Measurements from ENCODE around the gene SLX4IP. TPM values are rescaled to one million over a fixed set of nuclear protein-coding genes. Genes with fewer than 3 reads are reported as not detected.

SLX4IP gene
- total RNA-seq, 4 donors from 2014 or later = 3.4 to 6.3 (median 3.9) TPM

DNA sequence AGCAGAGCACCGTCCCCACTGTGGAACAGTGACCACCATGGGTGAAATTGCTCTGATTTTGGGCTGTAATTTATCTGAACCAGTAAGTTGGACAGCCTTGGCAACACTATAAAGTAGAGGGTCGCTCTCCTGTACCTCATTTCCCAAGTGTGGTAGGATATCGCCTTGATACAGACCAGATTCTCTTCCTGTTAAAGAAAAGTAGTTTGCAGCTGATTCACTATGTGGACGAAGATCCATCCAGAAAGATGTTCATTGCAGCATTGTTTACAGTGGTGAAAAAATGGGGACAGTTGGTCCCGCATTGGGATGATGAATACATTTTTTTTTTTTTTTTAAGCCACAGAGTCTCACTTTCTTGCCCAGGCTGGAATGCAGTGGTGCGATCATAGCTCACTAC, 74.3 kb downstream of the SLX4IP start:
- no peak for DNase-seq
- Histone ChIP-seq H3K36me3 (no peaks in the 10 kb centered on the region), H3K4me3 (no peak overlapping the region), H3K4me1 (peaks cover 52 to 90% (median 67%) of the 10 kb centered on the region in 3 donors), H3K9me3 (no peaks in the 10 kb centered on the region), H3K27me3 (no peaks in the 10 kb centered on the region), H3K27ac (peak overlapping the region; percentile 75 to 86 (median 84))
- 74 to 87% methylated on average over 6 of the region's 6 CpGs for WGBS, 2 donors
- intact Hi-C loops (cut with DNase I) = no loop called here
- TF ChIP-seq, protein P1, sequence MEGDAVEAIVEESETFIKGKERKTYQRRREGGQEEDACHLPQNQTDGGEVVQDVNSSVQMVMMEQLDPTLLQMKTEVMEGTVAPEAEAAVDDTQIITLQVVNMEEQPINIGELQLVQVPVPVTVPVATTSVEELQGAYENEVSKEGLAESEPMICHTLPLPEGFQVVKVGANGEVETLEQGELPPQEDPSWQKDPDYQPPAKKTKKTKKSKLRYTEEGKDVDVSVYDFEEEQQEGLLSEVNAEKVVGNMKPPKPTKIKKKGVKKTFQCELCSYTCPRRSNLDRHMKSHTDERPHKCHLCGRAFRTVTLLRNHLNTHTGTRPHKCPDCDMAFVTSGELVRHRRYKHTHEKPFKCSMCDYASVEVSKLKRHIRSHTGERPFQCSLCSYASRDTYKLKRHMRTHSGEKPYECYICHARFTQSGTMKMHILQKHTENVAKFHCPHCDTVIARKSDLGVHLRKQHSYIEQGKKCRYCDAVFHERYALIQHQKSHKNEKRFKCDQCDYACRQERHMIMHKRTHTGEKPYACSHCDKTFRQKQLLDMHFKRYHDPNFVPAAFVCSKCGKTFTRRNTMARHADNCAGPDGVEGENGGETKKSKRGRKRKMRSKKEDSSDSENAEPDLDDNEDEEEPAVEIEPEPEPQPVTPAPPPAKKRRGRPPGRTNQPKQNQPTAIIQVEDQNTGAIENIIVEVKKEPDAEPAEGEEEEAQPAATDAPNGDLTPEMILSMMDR (IDR thresholded peaks at IDR 0.05) = no peak
- TF ChIP-seq POLR2A (IDR thresholded peaks at IDR 0.05) = no peak

GRCh38 chr20:10510216-10510615, 75.1 kb downstream of the SLX4IP start:
- Histone ChIP-seq H3K4me3 (no peak overlapping the region), H3K36me3 (no peaks in the 10 kb centered on the region), H3K27me3 (no peaks in the 10 kb centered on the region), H3K9me3 (no peaks in the 10 kb centered on the region), H3K27ac (peak overlapping the region in 2 of 4 donors; percentile 84 to 86), H3K4me1 (peaks cover 45 to 85% (median 61%) of the 10 kb centered on the region in 3 donors)
- TF ChIP-seq, protein P1 (IDR thresholded peaks at IDR 0.05) = no peak
- TF ChIP-seq POLR2A (IDR thresholded peaks at IDR 0.05) = no peak
- intact Hi-C loops (cut with DNase I) = no loop called here
- 85 to 92% methylated on average over 3 of the region's 3 CpGs for WGBS, 2 donors
- no peak for DNase-seq

- Histone ChIP-seq H3K27ac (peak overlapping the region; percentile 58 to 86 (median 85)), H3K27me3 (no peaks in the 10 kb centered on the region), H3K4me1 (peaks cover 40 to 76% (median 53%) of the 10 kb centered on the region in 3 donors), H3K9me3 (no peaks in the 10 kb centered on the region), H3K36me3 (no peaks in the 10 kb centered on the region), H3K4me3 (peak overlapping the region in 1 of 4 donors; percentile 33)
- WGBS, 2 donors = 63 to 65% methylated on average over 3 of the region's 3 CpGs
- no peak for DNase-seq
- TF ChIP-seq POLR2A (IDR thresholded peaks at IDR 0.05) = no peak
- TF ChIP-seq, protein P1 (IDR thresholded peaks at IDR 0.05) = no peak
- intact Hi-C loops (cut with DNase I) = no loop called here
Observed at GRCh38 chr20:10511170-10511508, 76.0 kb downstream of the SLX4IP start.

DNA sequence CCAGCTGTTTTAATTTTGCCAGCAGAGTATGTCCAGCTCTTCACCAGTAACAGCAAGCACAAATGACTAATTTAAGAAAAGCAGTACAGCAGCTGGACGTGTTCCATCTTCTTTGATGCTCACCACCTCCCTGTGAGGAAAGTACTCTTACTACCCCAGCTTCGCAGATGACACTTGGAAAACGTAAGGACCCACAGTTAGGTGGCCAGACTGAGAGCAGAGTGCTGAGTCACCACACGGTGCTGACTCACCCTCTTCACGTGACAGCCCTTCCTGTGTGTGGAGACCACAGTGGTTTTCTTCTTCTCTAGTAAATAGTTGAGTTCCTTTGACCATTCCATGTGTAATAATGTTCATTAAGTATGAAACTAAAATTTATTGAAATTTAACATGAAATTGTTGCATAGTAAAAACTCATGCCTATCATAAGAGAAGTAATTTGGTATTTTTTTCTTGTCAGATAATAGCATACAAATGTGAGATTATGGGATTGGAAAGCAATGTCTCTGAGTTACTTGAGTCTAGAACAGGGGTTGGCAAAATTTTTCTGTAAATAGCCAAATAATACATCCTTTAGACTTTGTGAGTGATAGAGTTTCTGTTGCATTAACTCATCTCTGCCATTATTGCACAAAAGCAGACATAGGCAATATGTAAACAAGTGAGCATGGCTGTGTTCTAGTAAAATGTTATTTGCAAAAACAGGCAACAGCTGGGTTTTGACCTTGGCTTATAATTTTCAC, 76.6 kb downstream of the SLX4IP start:
- peaks cover 36 to 71% (median 48%) of the 10 kb centered on the region in 3 donors for H3K4me1 ChIP-seq
- intact Hi-C loops (cut with DNase I) = no loop called here
- WGBS, 2 donors = 2 to 5% methylated on average over 5 of the region's 5 CpGs

DNA sequence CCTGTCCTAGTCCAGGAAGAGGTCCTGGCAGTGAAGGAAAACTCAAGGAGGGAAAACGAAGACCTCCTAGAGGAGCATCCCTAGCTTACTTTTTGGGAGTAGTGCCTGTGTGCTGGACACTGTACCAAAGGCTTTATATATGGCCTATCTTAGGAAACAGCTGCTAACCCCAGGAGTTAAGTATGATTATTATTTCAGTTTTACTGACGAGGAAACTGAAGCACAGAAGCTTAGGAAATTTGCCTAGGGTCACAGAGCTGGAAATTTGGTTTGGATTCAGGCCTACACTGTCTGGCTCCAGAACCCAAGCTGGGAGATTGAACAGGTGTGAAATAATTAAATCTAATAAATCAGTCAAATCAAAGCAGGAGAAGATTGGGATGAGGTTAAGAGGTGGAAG, 78.0 kb downstream of the SLX4IP start:
- 49 to 59% methylated on average over 2 of the region's 2 CpGs for WGBS, 2 donors

More for the DNA sequence above, 76.6 kb downstream of the SLX4IP start:
- peak; percentile 51 for DNase-seq
- Histone ChIP-seq H3K9me3 (no peaks in the 10 kb centered on the region), H3K36me3 (no peaks in the 10 kb centered on the region), H3K27me3 (no peaks in the 10 kb centered on the region), H3K4me3 (peak overlapping the region in 1 of 4 donors; percentile 33), H3K27ac (peak overlapping the region; percentile 58 to 86 (median 85))
- TF ChIP-seq, protein P1 (IDR thresholded peaks at IDR 0.05) = no peak
- TF ChIP-seq POLR2A (IDR thresholded peaks at IDR 0.05) = no peak

More for the DNA sequence above, 78.0 kb downstream of the SLX4IP start:
- TF ChIP-seq POLR2A (IDR thresholded peaks at IDR 0.05) = no peak
- TF ChIP-seq, protein P1 (IDR thresholded peaks at IDR 0.05) = no peak
- peak overlapping the region in 2 of 4 donors; percentile 12 for H3K27ac ChIP-seq
- no peaks in the 10 kb centered on the region for H3K36me3 ChIP-seq
- no peaks in the 10 kb centered on the region for H3K9me3 ChIP-seq
- no peak overlapping the region for H3K4me3 ChIP-seq
- intact Hi-C loops (cut with DNase I) = no loop called here
- H3K27me3 ChIP-seq = no peaks in the 10 kb centered on the region
- DNase-seq = no peak
- peaks cover 24 to 57% (median 37%) of the 10 kb centered on the region in 3 donors for H3K4me1 ChIP-seq

Measured in esophagus squamous epithelium (tissue), 5 donors.